GM21825 (cell line): ENCODE data around the gene MISP3.
A peak's percentile ranks its signal among the peaks of the same experiment; 100 is the strongest.

Experiments used
- ATAC-seq: cut with Tn5 transposase; IDR thresholded peaks from one replicate; pipeline ENCODE4 v1.9.1; 2021; ENCODE audit warnings: mild to moderate bottlenecking, moderate library complexity; ENCODE audit not compliant: unreplicated experiment

The MISP3 gene

DNA sequence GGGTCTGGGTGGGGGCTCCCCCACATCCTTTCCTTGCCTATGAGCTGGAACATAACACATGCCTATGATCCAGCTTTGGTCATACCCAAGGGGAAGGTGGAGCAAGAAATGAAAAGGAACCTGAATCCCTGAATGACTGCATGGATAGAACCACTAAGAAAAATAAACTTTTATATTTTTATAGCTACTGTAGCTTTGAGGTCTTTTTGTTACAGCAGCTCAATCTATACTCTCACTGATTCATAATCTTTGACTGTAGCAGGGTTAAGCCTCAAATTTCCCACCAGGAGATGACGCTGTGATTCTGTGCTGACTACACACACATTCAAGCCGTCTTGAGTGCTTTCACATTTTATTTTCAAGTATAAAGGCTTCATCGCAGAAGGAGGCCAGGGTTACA lies 19.6 kb upstream of the MISP3 start:
- ATAC-seq = no peak

DNA sequence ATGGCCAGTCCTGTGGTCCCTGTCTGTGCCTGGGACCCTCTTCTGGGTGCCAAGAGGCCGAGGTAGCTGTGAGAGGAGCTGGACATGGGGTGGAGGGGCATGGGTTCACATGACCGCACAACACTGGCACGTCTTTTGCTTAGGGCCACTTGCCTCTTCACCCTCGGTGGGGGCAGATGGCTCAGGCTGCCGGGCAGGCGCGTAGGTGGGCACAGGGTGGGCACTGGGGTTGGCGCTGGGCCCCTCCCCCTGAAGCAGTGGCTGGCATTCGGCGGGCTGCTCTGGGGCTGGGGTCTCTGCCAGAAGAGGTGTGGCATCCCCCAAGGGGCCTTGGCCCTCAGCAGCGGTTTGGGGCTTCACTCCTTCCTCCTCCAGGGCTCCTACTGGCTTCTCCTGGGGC lies 19.1 kb upstream of the MISP3 start:
- ATAC-seq = no peak

DNA sequence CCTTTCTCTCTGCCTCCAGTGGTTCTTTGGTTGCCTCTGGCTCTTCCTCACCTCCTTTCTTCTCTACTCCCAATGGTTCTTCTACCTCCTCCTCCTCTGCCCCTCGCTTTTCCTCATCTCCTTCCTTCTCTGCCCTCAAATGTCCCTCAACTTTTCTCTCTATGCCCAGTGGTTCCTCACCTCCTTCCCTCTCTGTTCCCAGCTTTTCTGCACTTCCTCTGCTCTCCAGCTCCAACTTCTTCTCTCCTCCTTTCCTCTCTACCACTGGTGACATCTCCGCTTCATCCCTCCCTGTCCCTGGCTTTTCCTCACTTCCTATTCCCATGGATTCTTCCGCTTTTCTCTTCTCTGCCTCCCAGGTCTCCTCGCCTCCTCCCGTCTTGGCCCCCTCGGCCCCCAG lies 18.5 kb upstream of the MISP3 start:
- ATAC-seq = no peak

DNA sequence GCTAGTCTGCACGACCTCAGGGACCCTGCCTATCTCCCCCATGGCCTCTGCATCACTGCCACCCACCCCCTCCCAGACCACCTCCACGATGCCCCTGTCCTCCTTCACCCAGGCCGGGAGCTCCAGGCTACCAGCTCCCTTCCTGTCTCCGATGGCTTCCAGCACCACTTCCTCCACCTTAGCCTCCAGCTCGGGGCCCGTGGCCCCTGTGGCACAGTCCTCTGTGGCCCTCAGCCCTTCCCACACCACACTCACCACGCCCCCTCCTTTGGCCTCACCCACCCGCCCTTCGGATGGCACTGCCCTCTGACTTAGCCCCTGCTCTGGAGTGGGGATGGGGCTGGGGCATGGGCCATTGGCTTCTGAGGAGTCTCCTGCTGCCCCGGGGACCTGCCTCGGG lies 17.9 kb upstream of the MISP3 start:
- ATAC-seq = no peak

DNA sequence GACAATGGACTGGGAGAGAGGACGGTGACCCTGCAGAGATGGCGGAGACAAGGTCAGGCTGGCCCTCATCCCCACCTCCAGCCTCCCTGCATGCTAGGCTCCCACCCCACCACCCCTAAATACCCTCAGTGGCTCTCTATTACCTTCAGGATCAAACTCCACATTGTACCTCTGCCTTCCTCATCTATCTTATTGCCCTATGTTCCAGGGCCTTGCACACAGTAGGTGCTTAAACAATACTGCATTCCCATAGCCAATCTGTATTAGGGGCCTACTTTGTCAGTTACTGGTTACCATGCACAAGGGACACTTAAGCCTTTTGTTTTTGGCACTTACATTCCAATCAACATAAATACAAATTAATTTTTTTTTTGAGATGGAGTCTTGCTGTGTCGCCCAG lies 17.2 kb upstream of the MISP3 start:
- no peak for ATAC-seq

DNA sequence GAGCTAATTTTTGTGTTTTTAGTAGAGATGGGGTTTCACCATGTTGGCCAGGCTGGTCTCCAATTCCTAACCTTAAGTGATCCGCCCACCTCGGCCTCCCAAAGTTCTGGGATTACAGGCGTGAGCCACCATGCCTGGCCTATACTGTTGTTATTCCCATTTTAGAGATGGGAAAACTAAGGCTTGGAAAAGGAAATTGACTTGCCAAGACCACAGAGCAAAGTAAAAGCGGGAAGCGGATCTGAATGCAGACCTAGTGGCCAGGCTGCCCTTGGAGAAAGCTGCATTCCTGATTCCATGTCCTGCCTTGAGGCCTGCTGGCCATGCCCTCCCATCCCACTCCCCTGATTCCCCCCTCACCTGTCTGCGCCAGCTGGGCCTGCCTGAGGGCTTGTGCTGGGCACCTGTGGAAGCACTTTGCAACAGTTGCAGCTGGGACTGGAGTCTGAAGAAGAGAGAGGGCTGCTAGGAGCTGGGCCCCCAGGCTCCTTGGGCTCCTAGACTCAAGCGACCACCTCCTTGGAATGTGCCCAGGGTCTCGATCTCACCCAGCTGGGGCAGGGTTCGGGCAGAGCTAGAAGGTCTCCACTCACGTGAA lies 16.4 kb upstream of the MISP3 start:
- ATAC-seq = no peak

DNA sequence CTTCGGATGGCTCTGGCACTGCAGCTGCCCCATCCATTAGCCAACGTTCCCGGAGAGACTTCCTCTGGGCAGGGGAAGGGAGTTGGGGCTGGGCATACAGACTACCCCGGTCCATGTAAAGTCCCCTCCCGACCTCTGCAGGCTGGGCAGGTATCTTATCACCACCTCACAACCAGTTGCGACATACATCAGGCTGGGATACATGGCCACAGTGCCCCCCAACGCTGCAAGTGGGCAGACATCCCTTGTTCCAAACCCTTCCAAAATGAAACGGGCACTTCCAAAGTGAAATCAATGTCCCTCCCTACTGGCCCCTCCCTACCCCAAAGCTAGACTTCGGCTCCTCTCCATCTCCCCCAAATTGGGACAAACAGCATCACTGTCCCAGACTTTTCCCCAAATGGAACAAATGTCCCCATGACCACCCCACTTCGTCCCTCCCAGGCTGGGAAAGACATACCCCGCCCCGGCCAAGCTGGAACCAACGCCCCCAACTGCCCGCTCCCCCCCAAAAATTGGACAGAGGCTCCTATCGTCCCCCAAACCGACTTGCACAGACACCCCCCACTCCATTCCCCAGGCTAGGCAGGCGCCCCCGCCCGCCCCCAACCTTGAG lies 15.7 kb upstream of the MISP3 start:
- ATAC-seq = no peak

DNA sequence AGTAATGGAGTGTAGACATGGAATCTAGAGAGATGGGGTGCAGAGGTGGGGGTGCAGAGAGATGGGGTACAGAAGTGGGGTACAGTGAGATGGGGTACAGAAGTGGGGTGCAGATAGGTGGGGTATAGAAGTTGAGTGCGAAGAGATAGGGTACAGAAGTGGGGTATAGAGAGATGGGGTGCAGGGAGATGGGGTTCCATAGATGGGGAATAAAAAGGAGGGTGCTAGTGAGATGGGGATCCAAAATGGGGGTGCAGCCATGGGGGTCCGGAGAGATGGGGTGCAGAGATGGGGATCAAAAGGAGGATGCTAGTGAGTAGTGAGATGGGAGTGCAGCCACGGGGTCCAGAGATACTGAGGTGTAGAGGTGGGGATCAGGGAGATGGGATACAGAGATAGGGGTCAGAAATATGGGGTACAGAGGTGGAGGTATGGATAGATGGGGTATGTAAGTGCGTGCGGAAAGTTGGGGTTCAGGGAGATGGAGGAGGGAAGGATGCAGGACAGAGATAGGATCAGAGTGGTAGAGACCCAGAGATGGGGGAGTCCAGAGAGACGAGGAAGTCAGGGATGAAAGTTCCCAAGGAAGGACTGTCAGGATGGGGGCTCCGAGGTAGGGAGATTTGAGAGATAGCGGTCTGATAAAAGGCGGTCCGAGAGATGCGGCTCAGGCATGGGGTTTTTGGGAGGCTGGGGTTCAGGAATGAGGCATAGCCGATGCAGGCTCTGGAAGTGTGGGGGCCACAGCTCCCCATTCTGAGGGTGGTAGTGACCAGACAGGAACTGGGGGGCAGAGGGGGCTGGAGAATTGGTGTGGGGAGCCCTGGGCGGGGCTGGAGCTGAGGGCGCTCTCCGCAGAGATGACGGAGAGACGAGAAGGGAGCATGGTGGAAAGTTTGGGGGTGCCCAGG lies 14.1 kb upstream of the MISP3 start:
- ATAC-seq = no peak

DNA sequence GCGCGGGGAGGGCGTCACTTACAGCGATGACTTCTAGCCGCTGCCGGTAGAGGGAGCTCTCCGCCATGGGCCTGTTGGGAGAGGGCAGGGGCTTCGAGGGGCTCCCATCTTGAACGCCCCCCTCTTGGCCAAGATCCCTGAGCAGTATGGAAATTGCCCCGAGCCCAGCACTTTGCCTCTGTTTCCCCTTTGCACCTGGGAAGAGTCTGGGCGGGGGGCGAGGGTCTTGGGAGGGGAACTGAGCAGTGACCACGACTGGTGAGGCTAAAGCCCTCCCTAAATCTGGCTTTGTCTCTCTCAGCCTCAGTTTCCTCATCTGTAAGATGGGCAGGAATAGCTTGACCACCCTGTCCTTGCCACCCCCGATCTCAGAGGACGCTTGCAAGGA lies 13.5 kb upstream of the MISP3 start:
- no peak for ATAC-seq

DNA sequence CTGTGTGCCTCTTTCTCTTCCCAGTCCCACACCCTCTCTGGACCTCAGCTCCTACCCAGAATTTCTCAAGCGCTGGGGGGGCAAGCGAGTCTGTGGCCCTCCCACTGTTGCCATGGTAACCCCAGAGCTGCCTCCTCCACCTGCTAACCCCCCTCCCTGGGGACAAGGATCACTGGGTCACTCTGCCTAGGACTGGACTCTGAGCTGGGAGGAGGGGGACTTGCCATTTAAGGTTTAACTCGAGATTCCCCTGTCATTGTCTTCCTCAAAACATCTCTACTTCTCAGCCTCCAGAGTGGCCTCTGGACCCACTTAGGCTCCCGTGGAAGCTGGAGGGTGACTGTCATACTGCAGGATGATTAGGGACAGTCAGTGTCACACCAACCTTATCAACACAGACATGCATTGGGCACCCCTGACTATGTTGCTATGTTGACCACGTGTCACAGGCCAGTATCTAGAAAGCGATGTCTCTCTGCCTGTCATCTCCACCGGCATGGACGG lies 12.9 kb upstream of the MISP3 start:
- ATAC-seq = no peak

DNA sequence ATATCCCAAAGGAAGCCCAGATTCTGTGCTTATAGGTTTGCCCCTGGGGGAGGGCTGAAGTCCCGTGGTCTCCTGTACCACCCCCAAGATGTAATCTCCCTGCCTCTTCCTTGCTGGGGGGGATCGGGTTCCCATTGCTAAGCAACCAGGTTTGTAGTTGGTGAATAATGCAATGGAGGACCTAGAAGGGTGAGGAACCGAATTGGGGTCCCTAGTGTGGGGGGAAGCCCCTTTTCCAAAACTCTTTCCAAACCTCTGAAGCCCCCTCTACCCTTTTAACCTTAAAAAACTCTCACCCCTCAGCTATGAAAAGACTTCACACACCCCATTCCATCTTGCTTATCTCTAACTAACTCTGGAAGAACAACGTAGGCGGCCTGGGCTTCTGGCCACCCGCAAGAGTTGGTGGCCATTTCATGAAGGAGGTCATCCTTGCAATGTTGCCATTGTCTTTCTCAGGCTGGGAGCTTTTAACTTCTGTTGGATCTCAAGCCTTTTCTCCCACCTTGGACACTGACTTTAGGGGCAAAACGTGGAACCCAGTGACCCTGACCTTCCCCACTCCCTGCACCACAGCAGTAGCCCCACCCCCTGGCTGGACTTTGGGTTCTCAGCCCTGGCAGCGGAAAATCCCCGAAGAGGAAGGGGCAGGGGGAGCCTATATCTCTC lies 11.4 kb upstream of the MISP3 start:
- ATAC-seq = no peak

DNA sequence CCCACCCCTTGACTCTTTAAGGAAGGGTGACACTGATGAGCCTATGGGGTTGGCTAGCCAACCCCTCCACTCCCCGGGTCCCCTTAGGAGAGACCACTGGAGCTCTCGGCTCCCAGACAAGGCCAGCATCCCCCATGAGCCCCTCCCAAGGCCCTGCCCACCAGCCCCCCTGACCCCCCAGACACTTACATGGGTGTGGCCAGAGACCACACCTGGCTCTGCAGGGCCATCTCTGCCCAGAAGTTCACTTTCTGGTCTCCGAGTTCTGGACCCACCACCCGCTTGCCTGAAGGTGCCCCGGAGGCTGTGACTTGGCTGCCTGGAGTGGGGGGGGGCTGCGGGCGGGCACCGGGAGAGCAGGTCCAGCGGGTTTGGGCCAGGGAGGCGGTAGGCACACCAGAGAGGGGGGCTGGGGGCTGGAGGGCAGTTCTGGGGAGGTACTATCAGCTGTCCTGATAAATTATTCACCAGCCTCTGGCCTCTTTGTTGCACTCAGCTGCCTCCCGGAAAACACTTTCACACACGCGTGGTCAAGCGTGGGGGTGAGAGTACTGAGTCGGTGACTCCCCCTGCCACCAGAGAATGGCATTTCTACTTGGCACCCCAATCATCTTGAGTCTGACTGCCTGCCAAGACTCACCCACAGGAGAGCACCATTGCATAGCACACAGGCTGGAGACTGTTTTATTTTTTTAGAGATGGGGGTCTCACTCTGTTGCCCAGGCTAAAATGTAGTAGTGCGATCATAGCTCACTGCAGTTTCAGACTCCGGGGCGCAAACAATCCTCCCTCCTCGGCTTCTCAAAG lies 10.6 kb upstream of the MISP3 start, which contains the start of gene PALM3:
Gene PALM3 (minus strand): TSS at position 326 of the 807 bp plus-strand sequence. CDS start 96 bp downstream, at position 230.
- no peak for ATAC-seq

DNA sequence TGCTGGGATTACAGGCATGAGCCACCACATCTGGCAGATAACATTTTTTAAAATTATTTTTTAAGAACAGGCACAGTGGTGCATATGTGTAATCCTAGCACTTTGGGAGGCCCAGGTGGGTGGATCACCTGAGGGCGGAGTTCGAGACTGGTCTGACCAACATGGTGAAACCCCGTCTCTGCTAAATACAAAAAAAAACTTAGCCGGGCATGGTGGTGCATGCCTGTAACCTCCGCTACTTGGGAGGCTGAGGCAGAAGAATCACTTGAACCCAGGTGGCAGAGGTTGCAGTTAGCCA lies 10.1 kb upstream of the MISP3 start:
- no peak for ATAC-seq

DNA sequence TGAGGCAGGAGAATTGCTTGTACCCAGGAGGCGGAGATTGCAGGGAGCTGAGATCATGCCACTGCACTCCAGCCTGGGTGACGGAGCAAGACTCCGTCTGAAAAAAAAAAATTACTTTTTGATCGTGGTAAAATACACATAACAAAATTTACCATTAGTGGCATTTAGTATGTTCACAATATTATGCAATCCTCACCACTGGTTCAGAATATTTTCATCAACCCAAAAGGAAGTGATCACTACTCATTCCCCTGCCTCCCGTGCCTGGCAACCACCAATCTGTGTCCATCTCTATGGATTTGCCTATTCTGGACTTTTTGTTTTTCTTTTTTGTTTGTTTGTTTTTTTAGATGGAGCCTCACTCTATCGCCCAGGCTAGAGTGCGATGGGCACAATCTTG lies 9.5 kb upstream of the MISP3 start:
- ATAC-seq = no peak

DNA sequence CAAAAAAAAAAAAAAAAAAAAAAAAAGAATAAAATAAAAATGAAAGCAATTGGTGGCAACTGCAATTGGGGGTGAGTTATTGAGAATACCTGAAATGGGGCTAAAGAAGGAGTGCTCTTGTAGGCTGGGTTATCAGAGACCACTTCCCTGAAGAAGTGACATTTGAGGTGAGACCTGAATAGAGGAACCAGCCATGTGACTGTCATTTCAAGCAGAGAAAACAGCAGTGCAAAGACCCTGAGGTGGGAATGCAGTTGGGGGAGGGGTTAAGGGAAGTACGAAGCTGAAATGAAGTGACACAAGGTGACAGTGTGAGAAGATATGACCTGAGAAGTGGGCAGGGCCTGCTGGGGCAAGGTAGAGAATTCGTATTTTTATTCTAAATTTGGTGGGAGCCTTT lies 6.5 kb upstream of the MISP3 start:
- no peak for ATAC-seq

DNA sequence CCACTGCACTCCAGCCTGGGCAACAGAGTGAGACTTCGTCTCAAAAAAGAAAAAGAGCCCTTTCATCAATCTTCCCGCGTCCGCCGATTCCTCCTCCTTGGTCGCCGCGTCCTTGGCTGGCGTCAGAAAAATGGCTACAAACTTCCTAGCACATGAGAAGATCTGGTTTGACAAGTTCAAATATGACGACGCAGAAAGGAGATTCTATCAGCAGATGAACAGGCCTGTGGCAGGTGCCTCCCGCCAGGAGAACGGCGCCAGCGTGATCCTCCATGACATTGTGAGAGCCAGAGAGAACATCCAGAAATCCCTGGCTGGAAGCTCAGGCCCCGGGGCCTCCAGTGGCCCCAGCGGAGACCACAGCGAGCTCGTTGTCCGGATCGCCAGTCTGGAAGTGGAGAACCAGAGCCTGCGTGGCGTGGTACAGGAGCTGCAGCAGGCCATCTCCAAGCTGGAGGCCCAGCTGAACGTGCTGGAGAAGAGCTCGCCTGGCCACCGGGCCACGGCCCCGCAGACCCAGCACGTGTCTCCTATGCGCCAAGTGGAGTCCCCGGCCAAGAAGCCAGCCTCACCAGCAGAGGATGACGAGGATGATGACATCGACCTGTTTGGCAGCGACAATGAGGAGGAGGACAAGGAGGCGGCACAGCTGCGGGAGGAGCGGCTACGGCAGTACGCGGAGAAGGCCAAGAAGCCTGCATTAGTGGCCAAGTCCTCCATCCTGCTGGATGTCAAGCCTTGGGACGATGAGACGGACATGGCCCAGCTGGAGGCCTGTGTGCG lies 2.1 kb upstream of the MISP3 start:
- no peak for ATAC-seq

DNA sequence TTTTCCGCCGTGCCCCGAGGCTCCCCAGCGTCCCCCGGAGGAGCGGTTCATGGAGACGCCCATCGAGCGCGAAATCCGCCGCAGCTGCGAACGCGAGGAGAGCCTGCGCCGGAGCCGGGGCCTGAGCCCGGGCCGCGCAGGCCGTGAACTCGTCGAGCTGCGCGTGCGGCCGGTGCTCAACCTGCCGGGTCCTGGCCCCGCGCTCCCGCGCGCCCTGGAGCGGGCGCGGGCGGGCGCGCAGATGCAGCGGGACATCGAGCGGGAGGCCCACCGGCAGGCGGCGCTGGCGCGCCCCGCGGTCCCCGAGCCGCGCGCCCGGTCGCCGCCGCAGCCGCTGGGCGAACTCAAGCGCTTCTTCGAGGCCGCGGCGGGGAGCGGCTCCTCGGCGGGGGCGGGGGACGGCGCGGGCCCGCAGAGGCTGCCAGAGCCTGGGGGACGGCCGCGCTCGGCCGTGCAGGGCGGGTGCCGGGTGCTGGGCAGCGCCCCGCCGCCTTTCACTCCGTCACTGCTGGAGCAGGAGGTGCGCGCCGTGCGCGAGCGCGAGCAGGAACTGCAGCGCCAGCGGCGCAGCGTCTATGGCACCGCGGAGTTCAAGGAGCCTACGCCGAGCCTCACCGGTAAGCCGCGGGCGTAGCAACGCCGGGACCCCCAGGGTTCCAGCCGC lies 807 bp downstream of the MISP3 start:
- peak; percentile 43 for ATAC-seq

DNA sequence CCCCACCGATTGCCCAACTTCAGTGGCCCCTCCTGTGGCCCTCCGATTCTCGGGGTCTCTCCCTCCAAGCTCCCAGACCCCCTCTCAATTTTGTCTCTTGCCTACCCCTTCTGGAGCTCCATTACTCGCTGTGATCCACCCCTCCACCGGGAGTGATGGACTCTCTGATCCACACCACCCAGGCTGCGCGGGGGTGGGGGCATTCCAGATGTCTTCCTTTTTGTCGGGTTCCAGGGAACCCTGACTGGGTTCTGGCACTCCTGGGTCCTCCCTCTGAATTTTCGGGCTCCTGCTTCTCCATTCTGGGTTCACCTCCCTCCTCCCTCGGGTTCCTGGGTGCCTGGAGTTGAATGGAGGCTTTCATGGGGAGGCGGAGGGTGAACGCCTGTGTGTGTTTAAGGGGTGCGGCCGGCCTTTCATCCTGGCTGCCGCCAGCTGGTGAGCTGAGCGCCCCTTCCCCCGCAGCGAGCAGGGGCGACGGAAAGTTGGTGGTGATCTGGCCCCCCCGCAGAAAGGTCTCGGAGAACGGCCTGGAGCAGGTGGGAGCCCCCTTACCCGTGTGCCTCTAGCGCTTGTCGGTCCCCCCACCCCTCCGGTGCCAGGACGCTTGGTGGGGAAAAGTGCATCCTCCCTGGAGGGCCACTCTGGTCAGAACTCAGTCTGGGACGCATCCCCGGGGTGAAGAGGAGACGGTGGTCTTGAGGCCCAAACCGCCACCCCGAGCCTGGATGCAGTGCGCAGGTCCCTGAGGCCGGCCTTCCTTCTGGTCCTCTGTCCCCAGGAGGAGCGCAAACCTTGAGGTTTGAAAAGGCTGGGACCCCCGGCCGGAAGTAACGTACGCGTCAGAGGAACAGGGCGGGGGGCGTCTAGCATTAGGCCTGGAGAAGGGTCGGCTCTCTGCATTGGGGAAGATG lies 1.6 kb downstream of the MISP3 start:
- ATAC-seq = no peak
